Panc1 (cell line): ENCODE measurements around the gene MEGF6.

ENCODE experiments used
- POLR2AphosphoS5 ChIP-seq: IDR thresholded peaks from 2 replicates; pipeline ENCODE4 v1.6.1; 2012; ENCODE audit warnings: mild to moderate bottlenecking, low read depth, low read length, moderate library complexity
- TCF7L2 ChIP-seq: IDR thresholded peaks from 2 replicates; pipeline ENCODE4 v1.6.1; 2011; ENCODE audit warnings: mild to moderate bottlenecking, low read depth, low read length, inconsistent platforms
- TF ChIP-seq, protein P1 (sequence below): fragments of 450-650 bp; IDR thresholded peaks from 2 replicates; pipeline ENCODE4 v1.5.1; 2017; ENCODE audit warnings: mild to moderate bottlenecking
- TF ChIP-seq, protein P2 (sequence below), 2 experiments: IDR thresholded peaks; 2 replicates each; pipeline ENCODE4 v1.6.1; 2011 to 2012; ENCODE audit warnings: low read depth in 2 of 2, control low read depth in 1 of 2, low read length in 1 of 2, mild to moderate bottlenecking in 1 of 2, moderate library complexity in 1 of 2; ENCODE audit not compliant: insufficient read depth in 1 of 2

DNA sequence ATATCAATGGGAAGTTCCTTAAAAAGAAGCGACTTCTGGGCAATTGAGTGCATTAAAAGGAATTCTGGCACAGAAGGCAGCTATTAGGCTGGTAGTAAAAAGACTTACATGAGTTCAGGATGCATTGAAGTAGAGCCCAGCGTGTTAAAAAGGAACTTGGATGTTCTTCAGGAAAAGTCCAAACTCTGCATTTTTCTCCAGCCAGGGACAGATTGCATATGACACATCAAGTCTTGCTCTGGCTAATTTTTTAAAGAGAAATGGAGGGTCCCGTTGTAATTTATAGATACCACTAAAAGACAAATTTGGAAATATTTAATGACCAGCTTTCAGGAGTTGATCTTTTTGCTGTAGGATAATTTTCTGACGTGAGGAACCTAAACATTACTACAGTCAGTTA lies 14.7 kb upstream of the MEGF6 start:
- TF ChIP-seq, protein P1, sequence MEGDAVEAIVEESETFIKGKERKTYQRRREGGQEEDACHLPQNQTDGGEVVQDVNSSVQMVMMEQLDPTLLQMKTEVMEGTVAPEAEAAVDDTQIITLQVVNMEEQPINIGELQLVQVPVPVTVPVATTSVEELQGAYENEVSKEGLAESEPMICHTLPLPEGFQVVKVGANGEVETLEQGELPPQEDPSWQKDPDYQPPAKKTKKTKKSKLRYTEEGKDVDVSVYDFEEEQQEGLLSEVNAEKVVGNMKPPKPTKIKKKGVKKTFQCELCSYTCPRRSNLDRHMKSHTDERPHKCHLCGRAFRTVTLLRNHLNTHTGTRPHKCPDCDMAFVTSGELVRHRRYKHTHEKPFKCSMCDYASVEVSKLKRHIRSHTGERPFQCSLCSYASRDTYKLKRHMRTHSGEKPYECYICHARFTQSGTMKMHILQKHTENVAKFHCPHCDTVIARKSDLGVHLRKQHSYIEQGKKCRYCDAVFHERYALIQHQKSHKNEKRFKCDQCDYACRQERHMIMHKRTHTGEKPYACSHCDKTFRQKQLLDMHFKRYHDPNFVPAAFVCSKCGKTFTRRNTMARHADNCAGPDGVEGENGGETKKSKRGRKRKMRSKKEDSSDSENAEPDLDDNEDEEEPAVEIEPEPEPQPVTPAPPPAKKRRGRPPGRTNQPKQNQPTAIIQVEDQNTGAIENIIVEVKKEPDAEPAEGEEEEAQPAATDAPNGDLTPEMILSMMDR = no peak
- TF ChIP-seq POLR2AphosphoS5 = no peak
- no peak for TF ChIP-seq TCF7L2
- TF ChIP-seq, protein P2, sequence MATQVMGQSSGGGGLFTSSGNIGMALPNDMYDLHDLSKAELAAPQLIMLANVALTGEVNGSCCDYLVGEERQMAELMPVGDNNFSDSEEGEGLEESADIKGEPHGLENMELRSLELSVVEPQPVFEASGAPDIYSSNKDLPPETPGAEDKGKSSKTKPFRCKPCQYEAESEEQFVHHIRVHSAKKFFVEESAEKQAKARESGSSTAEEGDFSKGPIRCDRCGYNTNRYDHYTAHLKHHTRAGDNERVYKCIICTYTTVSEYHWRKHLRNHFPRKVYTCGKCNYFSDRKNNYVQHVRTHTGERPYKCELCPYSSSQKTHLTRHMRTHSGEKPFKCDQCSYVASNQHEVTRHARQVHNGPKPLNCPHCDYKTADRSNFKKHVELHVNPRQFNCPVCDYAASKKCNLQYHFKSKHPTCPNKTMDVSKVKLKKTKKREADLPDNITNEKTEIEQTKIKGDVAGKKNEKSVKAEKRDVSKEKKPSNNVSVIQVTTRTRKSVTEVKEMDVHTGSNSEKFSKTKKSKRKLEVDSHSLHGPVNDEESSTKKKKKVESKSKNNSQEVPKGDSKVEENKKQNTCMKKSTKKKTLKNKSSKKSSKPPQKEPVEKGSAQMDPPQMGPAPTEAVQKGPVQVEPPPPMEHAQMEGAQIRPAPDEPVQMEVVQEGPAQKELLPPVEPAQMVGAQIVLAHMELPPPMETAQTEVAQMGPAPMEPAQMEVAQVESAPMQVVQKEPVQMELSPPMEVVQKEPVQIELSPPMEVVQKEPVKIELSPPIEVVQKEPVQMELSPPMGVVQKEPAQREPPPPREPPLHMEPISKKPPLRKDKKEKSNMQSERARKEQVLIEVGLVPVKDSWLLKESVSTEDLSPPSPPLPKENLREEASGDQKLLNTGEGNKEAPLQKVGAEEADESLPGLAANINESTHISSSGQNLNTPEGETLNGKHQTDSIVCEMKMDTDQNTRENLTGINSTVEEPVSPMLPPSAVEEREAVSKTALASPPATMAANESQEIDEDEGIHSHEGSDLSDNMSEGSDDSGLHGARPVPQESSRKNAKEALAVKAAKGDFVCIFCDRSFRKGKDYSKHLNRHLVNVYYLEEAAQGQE (IDR thresholded peaks at IDR 0.05; ENCODE audit: insufficient read depth in 1 of 2, low read depth in 2 of 2, low read length in 1 of 2) = no peak
